ENCODE data around the gene TREM2.
"Not testable (repeated sequence)": the region's sequence is repeated elsewhere in the genome, so short reads cannot be mapped to it uniquely, and the experiment has no call there.

TREM2 gene

GRCh38 chr6:41122373-41122772 is 40.5 kb downstream of the TREM2 start:
- Histone ChIP-seq H3K9ac (ENCODE audit: low read depth in 1 of 2, low read length in 2 of 2) (no peak overlapping the region), H3K36me3 (ENCODE audit: control insufficient read depth in 1 of 2, insufficient read depth in 2 of 2, low read length in 2 of 2) (no peaks in the 10 kb centered on the region), H3K27ac (ENCODE audit: low read depth, low read length) (no peak overlapping the region), H3K4me3 (ENCODE audit: low read depth in 1 of 2, low read length in 2 of 2) (no peak overlapping the region), H3K27me3 (ENCODE audit: control insufficient read depth in 1 of 2, insufficient read depth in 2 of 2, low read length in 2 of 2) (no peaks in the 10 kb centered on the region), H3K4me1 (ENCODE audit: control insufficient read depth in 1 of 2, insufficient read depth in 2 of 2, low read length in 2 of 2) (no peaks in the 10 kb centered on the region), H3K9me3 (ENCODE audit: control insufficient read depth in 1 of 2, low read length in 2 of 2) (no peaks in the 10 kb centered on the region)

DNA sequence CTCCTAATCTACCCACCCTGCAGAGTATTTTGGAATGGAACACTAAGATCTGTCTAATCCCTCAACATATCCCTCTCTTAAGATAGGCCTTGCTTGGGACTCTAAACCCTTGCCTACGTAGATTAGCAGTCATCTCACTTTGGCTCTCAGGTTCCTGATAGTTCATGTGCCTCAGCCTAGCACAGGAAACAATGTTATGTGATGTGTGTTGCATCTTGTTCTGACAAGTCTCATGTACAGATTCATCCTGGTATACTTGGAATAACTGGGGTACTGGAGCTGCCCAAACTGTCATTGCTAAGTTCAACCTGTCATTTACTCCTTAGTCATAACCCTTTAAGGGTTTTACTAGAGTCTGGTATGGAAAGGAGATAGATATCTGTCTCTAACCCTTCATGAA is 42.9 kb downstream of the TREM2 start:
- Histone ChIP-seq H3K27ac (ENCODE audit: low read depth, low read length) (no peak overlapping the region), H3K9ac (ENCODE audit: low read depth in 1 of 2, low read length in 2 of 2) (no peak overlapping the region), H3K9me3 (ENCODE audit: control insufficient read depth in 1 of 2, low read length in 2 of 2) (no peaks in the 10 kb centered on the region), H3K36me3 (ENCODE audit: control insufficient read depth in 1 of 2, insufficient read depth in 2 of 2, low read length in 2 of 2) (no peaks in the 10 kb centered on the region), H3K4me3 (ENCODE audit: low read depth in 1 of 2, low read length in 2 of 2) (no peak overlapping the region), H3K4me1 (ENCODE audit: control insufficient read depth in 1 of 2, insufficient read depth in 2 of 2, low read length in 2 of 2) (no peaks in the 10 kb centered on the region), H3K27me3 (ENCODE audit: control insufficient read depth in 1 of 2, insufficient read depth in 2 of 2, low read length in 2 of 2) (no peaks in the 10 kb centered on the region)

DNA sequence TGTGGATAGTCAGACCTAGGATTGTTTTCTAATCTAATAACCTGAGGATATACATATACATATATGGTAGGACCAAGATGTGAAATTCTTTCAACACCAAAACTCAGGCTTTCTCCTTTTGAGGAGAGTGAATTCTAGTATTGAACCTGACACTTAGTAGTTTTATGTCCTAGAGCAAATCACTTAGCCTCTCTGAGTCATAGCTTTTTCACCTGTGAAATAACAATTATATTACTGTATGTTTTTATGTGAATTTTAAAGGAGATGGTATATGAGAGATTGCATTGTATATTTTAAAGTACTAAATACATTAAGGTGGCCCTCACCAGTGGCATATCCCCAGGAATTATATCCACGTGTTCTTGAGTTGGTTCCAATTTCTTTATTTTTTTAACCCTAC is 43.4 kb downstream of the TREM2 start:
- H3K9ac ChIP-seq (ENCODE audit: low read depth in 1 of 2, low read length in 2 of 2) = no peak overlapping the region
- H3K4me3 ChIP-seq (ENCODE audit: low read depth in 1 of 2, low read length in 2 of 2) = no peak overlapping the region
- H3K36me3 ChIP-seq (ENCODE audit: control insufficient read depth in 1 of 2, insufficient read depth in 2 of 2, low read length in 2 of 2) = no peaks in the 10 kb centered on the region
- H3K4me1 ChIP-seq (ENCODE audit: control insufficient read depth in 1 of 2, insufficient read depth in 2 of 2, low read length in 2 of 2) = no peaks in the 10 kb centered on the region
- no peak overlapping the region for H3K27ac ChIP-seq (ENCODE audit: low read depth, low read length)
- no peaks in the 10 kb centered on the region for H3K9me3 ChIP-seq (ENCODE audit: control insufficient read depth in 1 of 2, low read length in 2 of 2)
- no peaks in the 10 kb centered on the region for H3K27me3 ChIP-seq (ENCODE audit: control insufficient read depth in 1 of 2, insufficient read depth in 2 of 2, low read length in 2 of 2)

DNA sequence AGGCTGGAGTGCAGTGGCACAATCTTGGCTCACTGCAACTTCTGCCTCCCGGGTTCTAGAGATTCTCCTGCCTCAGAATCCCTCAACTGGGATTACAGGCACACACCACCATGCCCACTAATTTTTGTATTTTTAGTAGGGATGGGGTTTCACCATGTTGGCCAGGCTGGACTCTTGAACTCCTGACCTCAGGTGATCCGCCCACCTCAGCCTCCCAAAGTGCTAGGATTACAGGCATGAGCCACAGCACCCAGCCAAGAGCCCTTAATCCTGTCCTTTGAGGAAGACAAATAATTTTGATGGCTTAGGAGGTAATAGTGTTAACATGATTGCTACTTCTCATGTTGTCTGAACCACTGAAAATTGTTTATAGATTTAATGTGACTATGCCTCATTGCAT is 47.9 kb downstream of the TREM2 start:
- not testable (repeated sequence) for H3K4me3 ChIP-seq (ENCODE audit: low read depth in 1 of 2, low read length in 2 of 2); H3K36me3 ChIP-seq (ENCODE audit: control insufficient read depth in 1 of 2, insufficient read depth in 2 of 2, low read length in 2 of 2); H3K27me3 ChIP-seq (ENCODE audit: control insufficient read depth in 1 of 2, insufficient read depth in 2 of 2, low read length in 2 of 2); H3K27ac ChIP-seq (ENCODE audit: low read depth, low read length); H3K9me3 ChIP-seq (ENCODE audit: control insufficient read depth in 1 of 2, low read length in 2 of 2); H3K9ac ChIP-seq (ENCODE audit: low read depth in 1 of 2, low read length in 2 of 2); H3K4me1 ChIP-seq (ENCODE audit: control insufficient read depth in 1 of 2, insufficient read depth in 2 of 2, low read length in 2 of 2)

DNA sequence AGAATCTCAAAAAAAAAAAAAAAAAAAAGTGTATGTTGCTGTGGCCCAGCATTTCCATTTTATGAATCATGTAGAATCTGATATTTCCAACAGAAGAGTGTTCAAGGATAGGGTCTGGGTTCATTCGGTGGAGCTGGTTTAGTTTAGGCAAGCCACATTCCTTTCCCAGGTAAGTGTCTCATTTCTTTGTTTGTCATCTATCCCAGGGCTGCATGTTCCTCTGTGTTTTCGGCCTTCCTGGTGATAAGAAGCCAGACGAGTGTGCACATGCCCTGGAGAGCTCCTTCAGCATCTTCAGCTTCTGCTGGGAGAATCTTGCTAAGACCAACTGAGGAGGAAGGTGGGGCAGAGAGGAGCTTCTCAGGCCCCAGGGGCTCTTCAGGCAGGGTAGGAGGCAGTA is 51.9 kb downstream of the TREM2 start:
- no peaks in the 10 kb centered on the region for H3K9me3 ChIP-seq (ENCODE audit: control insufficient read depth in 1 of 2, low read length in 2 of 2)
- no peak overlapping the region for H3K4me3 ChIP-seq (ENCODE audit: low read depth in 1 of 2, low read length in 2 of 2)
- peaks cover 0 to 3% of the 10 kb centered on the region in 2 donors for H3K36me3 ChIP-seq (ENCODE audit: control insufficient read depth in 1 of 2, insufficient read depth in 2 of 2, low read length in 2 of 2)

More for the DNA sequence above, 51.9 kb downstream of the TREM2 start:
- Histone ChIP-seq H3K27me3 (ENCODE audit: control insufficient read depth in 1 of 2, insufficient read depth in 2 of 2, low read length in 2 of 2) (no peaks in the 10 kb centered on the region), H3K27ac (ENCODE audit: low read depth, low read length) (no peak overlapping the region), H3K9ac (ENCODE audit: low read depth in 1 of 2, low read length in 2 of 2) (no peak overlapping the region), H3K4me1 (ENCODE audit: control insufficient read depth in 1 of 2, insufficient read depth in 2 of 2, low read length in 2 of 2) (no peaks in the 10 kb centered on the region)
